Middle frontal gyrus (tissue), 1 donor: ENCODE measurements around the gene CFAP77.

Source experiments
- DNase-seq: peaks from one replicate; pipeline ENCODE4 v3.0.0-alpha.2; 2015; ENCODE audit warnings: low spot score; ENCODE audit errors: extremely low spot score

CFAP77 gene

DNA sequence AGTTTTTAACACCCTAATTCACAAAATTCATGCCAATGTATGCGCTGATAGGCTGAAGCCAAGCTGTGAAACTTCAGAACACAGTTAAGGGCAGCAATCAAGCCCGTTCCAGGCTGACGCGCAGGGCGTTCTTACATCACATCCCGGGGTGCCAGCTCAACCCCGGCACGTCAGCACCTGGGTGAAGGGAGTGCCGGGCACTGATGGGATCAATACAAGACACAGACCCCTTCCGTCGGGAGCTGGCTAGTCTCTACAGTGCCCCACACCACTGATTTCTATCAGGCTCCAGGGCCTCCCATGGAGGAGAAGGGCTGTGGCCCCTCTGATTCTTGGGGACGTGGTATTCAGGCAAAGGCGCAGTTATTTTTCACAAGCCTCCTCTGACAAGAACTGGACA is 184.4 kb downstream of the CFAP77 start:
- no peak for DNase-seq

DNA sequence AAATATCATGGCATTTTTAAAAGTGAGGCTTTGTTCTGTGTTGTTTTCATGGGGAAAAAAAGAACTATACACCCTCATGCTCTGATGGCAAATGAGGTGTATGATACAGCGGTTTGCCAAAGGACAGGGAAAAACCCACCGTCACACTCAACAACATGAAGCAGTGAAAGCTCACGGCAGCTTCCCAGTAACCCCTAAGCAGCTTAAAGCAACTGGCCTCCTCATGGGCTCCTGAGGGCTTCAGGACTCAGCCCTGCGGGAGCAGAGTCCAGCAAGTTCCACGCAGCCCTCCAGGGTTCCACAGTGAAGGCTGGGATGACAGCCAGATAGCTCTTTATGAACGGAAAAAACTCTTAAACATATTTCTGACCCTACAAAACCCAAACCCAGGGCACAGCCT is 185.3 kb downstream of the CFAP77 start:
- no peak for DNase-seq

GRCh38 chr9:132596200-132596599 is 186.2 kb downstream of the CFAP77 start:
- no peak for DNase-seq

DNA sequence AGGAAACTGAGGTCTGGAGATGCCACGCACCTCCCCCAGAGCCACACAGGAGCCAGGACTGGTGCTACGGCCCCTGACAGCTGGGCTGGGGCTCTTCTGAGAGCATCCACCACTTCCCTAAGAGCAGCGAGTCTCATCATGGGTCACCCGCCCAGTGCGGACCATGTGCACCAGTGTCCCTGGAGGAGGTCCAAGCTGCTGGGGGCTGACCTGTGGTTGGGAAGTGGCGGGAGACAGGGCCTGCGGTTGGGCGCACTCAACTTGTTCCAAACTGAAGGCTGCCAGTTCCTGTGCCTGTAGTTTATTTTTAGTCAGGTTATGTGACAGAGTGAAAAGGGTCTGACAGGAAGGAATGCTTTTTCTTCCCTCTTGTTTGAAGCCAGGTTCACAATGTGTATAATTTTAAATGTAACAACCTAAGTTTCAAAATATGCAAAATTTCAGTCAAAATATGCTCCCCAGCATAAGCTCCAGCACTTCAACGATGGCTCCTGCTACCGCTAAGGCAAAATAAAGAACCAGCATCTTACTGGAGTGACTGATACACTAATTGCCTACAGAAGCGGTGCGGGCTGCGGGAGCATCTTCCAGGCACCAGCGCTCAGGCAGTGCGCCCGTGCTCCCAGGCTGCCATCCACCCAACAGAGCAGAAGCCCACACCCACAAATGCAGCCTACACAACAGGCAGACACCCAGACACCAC is 187.2 kb downstream of the CFAP77 start:
- DNase-seq = no peak

GRCh38 chr9:132600326-132600984 is 190.4 kb downstream of the CFAP77 start:
- no peak for DNase-seq

DNA sequence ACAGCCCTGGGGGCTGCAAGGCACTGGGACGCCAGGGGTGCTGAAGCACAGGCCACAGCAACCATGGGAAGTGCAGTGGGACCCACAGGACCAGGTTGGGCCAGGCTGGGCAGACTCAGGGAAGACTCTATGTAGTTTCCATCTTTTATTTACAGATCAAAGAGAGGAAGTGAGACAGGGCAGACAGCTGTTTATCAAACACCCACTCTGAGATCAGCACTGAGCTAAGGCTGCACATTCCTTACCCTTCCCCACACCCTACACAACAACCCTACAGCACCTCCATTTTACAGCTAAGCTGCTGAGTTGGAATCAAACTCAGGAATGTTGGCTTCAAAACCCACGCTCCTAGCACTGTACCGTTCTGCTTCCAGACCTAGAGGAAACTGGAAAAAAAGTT is 192.2 kb downstream of the CFAP77 start:
- no peak for DNase-seq

GRCh38 chr9:132605387-132605786 is 195.4 kb downstream of the CFAP77 start:
- no peak for DNase-seq

DNA sequence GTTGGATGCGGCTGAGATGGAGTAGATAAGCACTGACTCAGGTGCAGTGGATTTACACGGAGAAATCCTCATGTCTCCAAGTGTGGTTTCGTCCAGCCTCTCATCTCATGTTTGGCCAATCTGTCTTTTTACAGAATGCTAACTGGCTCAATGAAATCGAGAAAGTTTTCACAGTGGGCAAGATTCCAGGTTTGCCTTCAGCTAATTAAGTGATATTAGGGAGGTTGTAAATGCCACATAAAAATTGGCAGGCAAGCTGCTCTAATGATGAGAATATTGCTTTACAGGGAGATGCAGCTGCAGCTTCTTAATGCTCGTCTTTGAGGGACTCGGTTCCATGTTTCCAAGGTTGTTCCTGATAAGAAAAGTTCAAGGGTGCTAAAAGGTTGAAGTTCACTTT is 196.1 kb downstream of the CFAP77 start:
- DNase-seq = no peak

GRCh38 chr9:132609184-132609583 is 199.2 kb downstream of the CFAP77 start:
- no peak for DNase-seq

DNA sequence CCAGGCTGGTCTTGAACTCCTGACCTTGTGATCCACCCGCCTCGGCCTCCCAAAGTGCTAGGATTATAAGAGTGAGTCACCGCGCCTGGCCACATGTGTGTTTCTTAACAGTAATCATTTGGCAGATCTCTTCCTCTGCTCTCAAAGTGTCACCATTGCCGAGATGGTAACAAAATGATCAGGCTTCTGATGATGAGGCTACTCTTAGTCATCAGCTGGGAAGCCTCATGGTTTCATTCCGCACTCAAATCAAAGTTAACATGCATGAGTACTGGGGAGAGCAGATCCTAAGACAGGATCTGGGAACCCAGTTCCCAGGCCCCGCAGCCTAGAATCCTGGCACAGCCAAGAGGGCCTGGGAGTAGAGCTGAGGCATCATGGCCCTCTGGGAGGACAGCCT is 199.8 kb downstream of the CFAP77 start:
- DNase-seq = no peak

DNA sequence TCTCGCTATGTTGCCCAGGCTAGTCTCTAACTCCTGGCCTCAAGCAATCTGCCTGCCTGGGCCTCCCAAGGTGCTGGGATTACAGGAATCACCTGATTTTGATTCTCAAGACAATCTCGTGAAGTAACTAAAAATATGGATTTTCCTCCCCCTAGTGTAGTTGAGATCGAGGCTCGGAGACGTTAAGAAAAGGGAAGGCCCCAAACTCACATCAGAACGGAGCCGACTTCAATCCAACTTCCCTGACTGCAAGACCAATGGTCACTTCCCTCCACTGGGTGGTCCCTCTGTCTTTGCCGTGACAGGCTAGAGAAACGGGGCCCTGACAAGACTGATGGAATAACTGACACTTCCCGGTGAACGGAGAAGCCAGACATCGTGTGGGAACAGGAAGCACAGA is 200.7 kb downstream of the CFAP77 start:
- DNase-seq = no peak

- DNase-seq = no peak
These were observed 204.3 kb downstream of the CFAP77 start for GRCh38 chr9:132614324-132614723.

- DNase-seq = no peak
These were observed 205.8 kb downstream of the CFAP77 start for GRCh38 chr9:132615774-132616173.

GRCh38 chr9:132616725-132617124 is 206.7 kb downstream of the CFAP77 start:
- DNase-seq = no peak

GRCh38 chr9:132622159-132622558 is 212.1 kb downstream of the CFAP77 start:
- no peak for DNase-seq
